Liver (tissue), 9 donors: ENCODE data around the gene STRIT1. TPM values are rescaled to one million over a fixed set of nuclear protein-coding genes. Genes with fewer than 3 reads are reported as not detected.

Experiments
- DNase-seq: peaks from one replicate; pipeline ENCODE4 v3.0.0-alpha.2; 2017; ENCODE audit warnings: low spot score
- H3K27ac ChIP-seq, 2 donors: one replicate each; pipeline ENCODE4 v1.7.0; 2013; ENCODE audit warnings: inconsistent platforms in 2 of 2, low read length in 2 of 2, control low read depth in 1 of 2, low read depth in 1 of 2, mild to moderate bottlenecking in 1 of 2
- H3K27me3 ChIP-seq, 4 donors: one replicate each; pipeline versions ENCODE4 v1.6.1 to v1.7.0; 2013; ENCODE audit warnings: low read length in 3 of 4, inconsistent platforms in 1 of 4, mild to moderate bottlenecking in 1 of 4, moderate library complexity in 1 of 4; ENCODE audit not compliant: control insufficient read depth in 4 of 4, insufficient read depth in 4 of 4
- H3K36me3 ChIP-seq, 4 donors: one replicate each; pipeline versions ENCODE4 v1.6.1 to v1.7.0; 2013; ENCODE audit warnings: low read length in 3 of 4, mild to moderate bottlenecking in 3 of 4, low read depth in 1 of 4, moderate library complexity in 1 of 4; ENCODE audit not compliant: control insufficient read depth in 4 of 4, insufficient read depth in 3 of 4
- H3K4me1 ChIP-seq, 4 donors: one replicate each; pipeline versions ENCODE4 v1.6.1 to v1.7.0; 2013; ENCODE audit warnings: low read length in 3 of 4, mild to moderate bottlenecking in 3 of 4, moderate library complexity in 1 of 4; ENCODE audit not compliant: control insufficient read depth in 4 of 4, insufficient read depth in 4 of 4
- H3K4me3 ChIP-seq, 3 donors: one replicate each; pipeline versions ENCODE4 v1.6.1 to v1.7.0; 2013; ENCODE audit warnings: low read length in 3 of 3, control low read depth in 1 of 3, low read depth in 1 of 3, mild to moderate bottlenecking in 1 of 3
- H3K9ac ChIP-seq, 2 donors: one replicate each; pipeline ENCODE4 v1.7.0; 2013; ENCODE audit warnings: low read length in 2 of 2, mild to moderate bottlenecking in 2 of 2, moderate library complexity in 2 of 2, control low read depth in 1 of 2, low read depth in 1 of 2
- H3K9me3 ChIP-seq, 4 donors: one replicate each; pipeline versions ENCODE4 v1.6.1 to v1.7.0; 2013; ENCODE audit warnings: low read length in 3 of 4; ENCODE audit not compliant: control insufficient read depth in 4 of 4
- CTCF ChIP-seq: fragments of 150-350 bp; IDR thresholded peaks from 2 replicates; pipeline ENCODE4 v1.5.1; 2017; ENCODE audit warnings: improper control_type of control experiment, low read depth, low read length; ENCODE audit not compliant: missing input control
- EGR1 ChIP-seq, 2 donors: IDR thresholded peaks; 2 replicates each; pipeline ENCODE4 v1.6.1; 2016 to 2018; ENCODE audit warnings: antibody characterized with exemption in 2 of 2, low read depth in 2 of 2
- FOXA1 ChIP-seq: IDR thresholded peaks from 2 replicates; pipeline ENCODE4 v1.6.1; 2016; ENCODE audit warnings: antibody characterized with exemption
- FOXA2 ChIP-seq: IDR thresholded peaks from 2 replicates; pipeline ENCODE4 v1.6.1; 2016; ENCODE audit warnings: antibody characterized with exemption
- GABPA ChIP-seq, 2 donors: IDR thresholded peaks in 1 of 2; conservative IDR thresholded peaks in 1 of 2; 2 replicates each; pipeline ENCODE4 v1.6.1; 2016; ENCODE audit warnings: antibody characterized with exemption in 2 of 2, mild to moderate bottlenecking in 1 of 2, moderate library complexity in 1 of 2
- HNF4A ChIP-seq, 2 donors: conservative IDR thresholded peaks; 2 replicates each; pipeline ENCODE4 v1.6.1; 2016; ENCODE audit warnings: antibody characterized with exemption in 2 of 2, mild to moderate bottlenecking in 2 of 2
- HNF4G ChIP-seq: IDR thresholded peaks from 2 replicates; pipeline ENCODE4 v1.6.1; 2016; ENCODE audit warnings: antibody characterized with exemption
- MAX ChIP-seq: IDR thresholded peaks from 2 replicates; pipeline ENCODE4 v1.6.1; 2016; ENCODE audit warnings: antibody characterized with exemption
- NR2F2 ChIP-seq: IDR thresholded peaks from 2 replicates; pipeline ENCODE4 v1.6.1; 2016; ENCODE audit warnings: antibody characterized with exemption
- RAD21 ChIP-seq, 2 donors: IDR thresholded peaks; 2 replicates each; pipeline ENCODE4 v1.6.1; 2016; ENCODE audit warnings: antibody characterized with exemption in 2 of 2, mild to moderate bottlenecking in 2 of 2
- REST ChIP-seq: IDR thresholded peaks from 2 replicates; pipeline ENCODE4 v1.6.1; 2016; ENCODE audit warnings: antibody characterized with exemption, mild to moderate bottlenecking
- RXRA ChIP-seq, 2 donors: IDR thresholded peaks; 2 replicates each; pipeline ENCODE4 v1.6.1; 2017 to 2018; ENCODE audit warnings: antibody characterized with exemption in 2 of 2, mild to moderate bottlenecking in 1 of 2
- SP1 ChIP-seq: IDR thresholded peaks from 2 replicates; pipeline ENCODE4 v1.6.1; 2018; ENCODE audit warnings: antibody characterized with exemption, mild to moderate bottlenecking
- TAF1 ChIP-seq: conservative IDR thresholded peaks from 2 replicates; pipeline ENCODE4 v1.6.1; 2016; ENCODE audit warnings: antibody characterized with exemption, mild to moderate bottlenecking
- ZBTB33 ChIP-seq: IDR thresholded peaks from 2 replicates; pipeline ENCODE4 v1.6.1; 2016; ENCODE audit warnings: antibody characterized with exemption
- WGBS: extraction: QIAGEN DNeasy Blood & Tissue Kit; methylation state at CpG from one replicate; pipeline ENCODE4 v1.1.7; 2013; 5-methylcytosine and 5-hydroxymethylcytosine counted together
- polyA plus RNA-seq, 2 donors: library from polyadenylated mRNA; stranded (reverse) in 1 of 2; unstranded in 1 of 2; fragments of 200-250 nt in 1 of 2; fragments of >200 nt in 1 of 2; fragmentation: Nextera tagmentation in 1 of 2; extraction: Ambion mirVana in 1 of 2; gene quantifications; one replicate each; pipeline versions ENCODE4 v1.2.1 to v1.2.3, GENCODE V29; 2013 to 2015
- total RNA-seq, 2 donors: library from RNA; depleted of rRNA; stranded (reverse); fragments of >200 nt; gene quantifications; one replicate each; pipeline ENCODE4 v1.2.3, GENCODE V29; 2014
- donor health status: healthy.
- donor health status: healthy.
- donor health status: healthy.
- donor health status: healthy.
- donor health status: healthy.

Gene STRIT1
- total and polyA plus RNA-seq, 4 donors, result not detected

GRCh38 chr3:155327871-155328270 lies 34.4 kb upstream of the STRIT1 start:
- no peaks in the 10 kb centered on the region for H3K9me3 ChIP-seq
- no peak for TF ChIP-seq HNF4A (conservative IDR thresholded peaks at IDR 0.05)
- no peak for TF ChIP-seq CTCF
- H3K4me1 ChIP-seq, result no peaks in the 10 kb centered on the region
- H3K4me3 ChIP-seq, result no peak overlapping the region
- no peaks in the 10 kb centered on the region for H3K27me3 ChIP-seq
- H3K36me3 ChIP-seq, result no peaks in the 10 kb centered on the region
- H3K27ac ChIP-seq, result no peak overlapping the region
- no peak for DNase-seq
- no peak overlapping the region for H3K9ac ChIP-seq
- WGBS, result 88% methylated on average over 2 of the region's 2 CpGs

GRCh38 chr3:155327430-155327829 lies 33.9 kb upstream of the STRIT1 start:
- 98% methylated on average over 1 of the region's 1 CpG for WGBS
- no peak overlapping the region for H3K9ac ChIP-seq
- H3K4me3 ChIP-seq, result no peak overlapping the region
- TF ChIP-seq SP1 (no peak), FOXA1 (no peak), RAD21 (IDR thresholded peaks at IDR 0.05) (no peak), HNF4G (no peak), REST (no peak), NR2F2 (no peak), ZBTB33 (no peak), EGR1 (IDR thresholded peaks at IDR 0.05; ENCODE audit: low read depth in 2 of 2) (no peak), HNF4A (conservative IDR thresholded peaks at IDR 0.05) (no peak), RXRA (IDR thresholded peaks at IDR 0.05) (no peak), FOXA2 (no peak)
- no peaks in the 10 kb centered on the region for H3K9me3 ChIP-seq
- H3K4me1 ChIP-seq, result no peaks in the 10 kb centered on the region
- no peaks in the 10 kb centered on the region for H3K27me3 ChIP-seq
- no peak for DNase-seq
- no peaks in the 10 kb centered on the region for H3K36me3 ChIP-seq
- H3K27ac ChIP-seq, result no peak overlapping the region

- DNase-seq, result no peak
- Histone ChIP-seq H3K4me1 (no peaks in the 10 kb centered on the region), H3K9ac (no peak overlapping the region), H3K27me3 (no peaks in the 10 kb centered on the region), H3K36me3 (no peaks in the 10 kb centered on the region), H3K4me3 (no peak overlapping the region), H3K9me3 (no peaks in the 10 kb centered on the region), H3K27ac (no peak overlapping the region)
- TF ChIP-seq FOXA2 (no peak), FOXA1 (no peak), NR2F2 (no peak), GABPA (IDR thresholded peaks at IDR 0.05 in 1 of 2, conservative IDR thresholded peaks at IDR 0.05 in 1 of 2) (no peak), EGR1 (IDR thresholded peaks at IDR 0.05; ENCODE audit: low read depth in 2 of 2) (no peak), MAX (no peak), HNF4G (no peak), TAF1 (no peak), SP1 (no peak), ZBTB33 (no peak), CTCF (no peak)
- 87% methylated on average over 4 of the region's 4 CpGs for WGBS
These were observed 33.4 kb upstream of the STRIT1 start for GRCh38 chr3:155326901-155327300.
